Measurements from ENCODE around the gene KSR1.

KSR1 gene

DNA sequence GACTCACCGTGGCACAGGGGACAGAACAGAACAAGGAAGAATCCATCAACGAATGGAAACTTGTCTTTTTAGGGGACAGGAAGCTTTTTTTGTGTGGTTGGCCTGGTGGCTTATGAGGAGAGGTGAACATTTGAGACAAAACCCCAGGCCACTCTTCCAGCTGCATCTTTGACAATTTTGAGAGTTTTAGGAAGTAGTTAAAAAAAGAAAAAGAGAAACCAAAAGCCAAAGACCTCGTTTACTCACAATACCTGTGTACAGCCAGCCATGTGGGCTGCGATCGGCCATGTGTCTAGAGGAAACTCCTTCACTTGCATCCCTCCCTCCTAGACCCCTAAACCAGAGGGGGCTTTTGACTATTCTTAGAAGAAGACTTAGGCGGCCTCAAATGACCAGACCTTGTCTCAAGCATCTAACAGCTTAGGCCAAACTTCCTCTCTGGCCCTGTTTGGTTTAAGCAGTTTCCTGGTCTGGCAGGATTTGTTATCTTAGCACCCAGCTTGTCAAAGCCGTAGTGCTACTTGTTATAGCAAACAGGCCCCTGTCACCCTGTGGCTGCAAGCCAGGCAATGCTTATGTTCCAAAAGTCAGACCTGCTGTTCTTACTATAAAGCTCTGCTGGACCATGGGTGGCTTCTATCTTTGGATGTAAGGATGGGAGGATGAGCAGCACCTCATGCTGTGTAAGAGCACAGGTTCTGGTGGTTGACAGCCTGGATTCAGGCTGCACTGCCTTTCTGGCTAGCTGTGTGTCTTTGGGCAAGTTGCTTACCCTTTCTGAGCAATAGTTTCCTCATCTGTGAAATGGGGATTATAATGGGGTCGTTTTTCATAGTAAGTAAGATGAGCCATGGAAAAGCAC, 17.7 kb downstream of the KSR1 start:
- peak; percentile 34 to 72 for DNase-seq (ENCODE audit: low read depth in 1 of 2, low spot score in 1 of 2)
- no peak for TF ChIP-seq JUND (IDR thresholded peaks at IDR 0.05; ENCODE audit: low read depth)
- in situ Hi-C loops (cut with HindIII; ENCODE audit: low pct_unique_long_range_greater_than_20kb, low sequenced_read_pairs): no loop called here

GRCh38 chr17:27475070-27475673, 18.9 kb downstream of the KSR1 start:
- in situ Hi-C loops (cut with HindIII; ENCODE audit: low pct_unique_long_range_greater_than_20kb, low sequenced_read_pairs): no loop called here
- DNase-seq (ENCODE audit: low read depth in 1 of 2, low spot score in 1 of 2): no peak
- TF ChIP-seq JUND (IDR thresholded peaks at IDR 0.05; ENCODE audit: low read depth): no peak

DNA sequence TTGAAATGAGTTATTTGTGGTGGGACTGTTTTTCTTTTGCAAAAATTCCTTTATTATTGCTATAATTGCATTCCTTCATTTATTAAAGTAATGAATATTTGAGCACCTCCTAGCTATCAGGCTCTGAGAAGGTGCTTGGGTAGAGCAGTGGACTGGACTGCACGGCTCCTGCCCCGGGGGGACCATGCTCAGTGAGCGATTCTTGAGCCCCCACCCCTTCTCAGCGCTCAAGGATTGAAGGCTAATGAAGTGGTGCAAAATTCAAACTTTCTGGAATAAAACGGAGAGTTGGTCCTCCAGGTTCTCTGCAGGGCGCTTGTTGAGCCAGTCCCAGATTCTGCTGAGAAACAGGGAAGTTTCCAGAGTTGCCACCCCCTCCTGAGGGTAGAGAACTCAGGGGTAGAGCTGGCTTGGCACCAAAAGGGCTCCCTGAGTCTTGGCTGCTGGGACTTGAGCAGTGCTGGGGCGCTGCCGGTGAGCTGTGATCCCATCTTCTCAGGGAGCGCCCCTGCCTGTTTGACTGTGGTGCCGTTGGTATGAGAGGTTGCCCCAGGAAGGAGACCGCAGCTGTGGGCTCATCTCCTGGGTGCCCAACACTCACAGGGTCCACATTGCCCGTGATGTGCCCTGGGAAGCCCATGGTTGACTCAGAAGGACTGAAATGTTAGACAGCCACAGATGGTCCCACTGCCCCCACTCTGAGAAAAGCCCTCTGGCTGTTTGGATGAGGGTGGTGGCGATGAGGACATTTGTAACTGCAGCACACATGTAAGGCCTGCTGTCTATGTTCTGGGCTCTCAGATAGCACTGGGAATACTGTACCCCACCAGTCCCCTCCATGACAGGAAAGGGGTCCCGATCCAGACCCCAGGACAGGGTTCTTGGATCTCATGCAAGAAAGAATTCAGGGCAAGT, 20.0 kb downstream of the KSR1 start:
- TF ChIP-seq JUND (IDR thresholded peaks at IDR 0.05; ENCODE audit: low read depth): no peak
- in situ Hi-C loops (cut with HindIII; ENCODE audit: low pct_unique_long_range_greater_than_20kb, low sequenced_read_pairs): no loop called here
- no peak for DNase-seq (ENCODE audit: low read depth in 1 of 2, low spot score in 1 of 2)

GRCh38 chr17:27477050-27477888, 21.0 kb downstream of the KSR1 start:
- no peak for DNase-seq (ENCODE audit: low read depth in 1 of 2, low spot score in 1 of 2)
- in situ Hi-C loops (cut with HindIII; ENCODE audit: low pct_unique_long_range_greater_than_20kb, low sequenced_read_pairs): no loop called here
- TF ChIP-seq JUND (IDR thresholded peaks at IDR 0.05; ENCODE audit: low read depth): no peak

GRCh38 chr17:27477971-27478684, 21.9 kb downstream of the KSR1 start:
- no peak for DNase-seq (ENCODE audit: low read depth in 1 of 2, low spot score in 1 of 2)
- in situ Hi-C loops (cut with HindIII; ENCODE audit: low pct_unique_long_range_greater_than_20kb, low sequenced_read_pairs): no loop called here
- TF ChIP-seq JUND (IDR thresholded peaks at IDR 0.05; ENCODE audit: low read depth): no peak

GRCh38 chr17:27478901-27479538, 22.8 kb downstream of the KSR1 start:
- peak in 1 of 2 experiments; percentile 37 for DNase-seq (ENCODE audit: low read depth in 1 of 2, low spot score in 1 of 2)
- no peak for TF ChIP-seq JUND (IDR thresholded peaks at IDR 0.05; ENCODE audit: low read depth)
- in situ Hi-C loops (cut with HindIII; ENCODE audit: low pct_unique_long_range_greater_than_20kb, low sequenced_read_pairs): no loop called here

- DNase-seq (ENCODE audit: low read depth in 1 of 2, low spot score in 1 of 2): no peak
- no peak for TF ChIP-seq JUND (IDR thresholded peaks at IDR 0.05; ENCODE audit: low read depth)
- in situ Hi-C loops (cut with HindIII; ENCODE audit: low pct_unique_long_range_greater_than_20kb, low sequenced_read_pairs): no loop called here
Observed at GRCh38 chr17:27479838-27480237, 23.6 kb downstream of the KSR1 start.

DNA sequence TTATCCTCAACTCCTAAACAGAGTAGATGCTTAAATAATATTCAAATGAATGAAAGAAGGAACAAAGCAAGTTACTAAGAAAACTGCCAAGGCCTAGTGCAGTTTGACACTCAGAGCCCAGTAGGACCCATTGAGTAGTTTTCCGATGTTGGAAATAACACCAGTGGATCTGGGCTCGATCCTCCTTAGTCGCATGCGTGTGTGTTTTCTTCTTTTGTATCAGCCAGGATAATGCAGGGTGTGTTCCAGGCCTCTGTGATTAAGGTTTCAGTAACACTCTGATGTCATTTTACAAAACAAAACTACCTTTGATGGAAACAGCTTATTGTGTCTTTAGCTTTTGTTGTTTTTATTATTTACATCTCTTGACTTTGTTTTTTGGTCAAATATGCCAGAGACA, 24.5 kb downstream of the KSR1 start:
- in situ Hi-C loops (cut with HindIII; ENCODE audit: low pct_unique_long_range_greater_than_20kb, low sequenced_read_pairs): no loop called here
- DNase-seq (ENCODE audit: low read depth in 1 of 2, low spot score in 1 of 2): no peak
- TF ChIP-seq JUND (IDR thresholded peaks at IDR 0.05; ENCODE audit: low read depth): no peak

DNA sequence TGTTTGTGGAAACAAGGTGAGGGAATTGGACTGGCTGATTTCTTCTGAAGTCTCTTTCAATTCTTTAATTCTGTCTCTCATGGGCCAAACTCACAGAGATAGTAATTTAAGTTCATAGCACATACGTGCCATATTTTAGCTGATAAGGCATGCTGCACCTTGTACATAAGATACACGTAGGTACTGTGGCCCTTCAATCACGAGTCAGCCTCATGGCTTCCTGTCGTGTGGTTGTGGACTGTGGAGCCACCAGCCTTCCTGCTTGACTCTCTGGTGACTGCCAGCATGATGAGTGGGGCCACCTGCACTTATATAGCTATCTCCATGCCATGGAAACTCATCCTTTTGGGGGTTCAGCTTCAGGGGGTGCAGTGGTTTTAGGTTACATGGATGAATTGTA, 25.1 kb downstream of the KSR1 start:
- DNase-seq (ENCODE audit: low read depth in 1 of 2, low spot score in 1 of 2): no peak
- TF ChIP-seq JUND (IDR thresholded peaks at IDR 0.05; ENCODE audit: low read depth): no peak
- in situ Hi-C loops (cut with HindIII; ENCODE audit: low pct_unique_long_range_greater_than_20kb, low sequenced_read_pairs): no loop called here

- no peak for DNase-seq (ENCODE audit: low read depth in 1 of 2, low spot score in 1 of 2)
- in situ Hi-C loops (cut with HindIII; ENCODE audit: low pct_unique_long_range_greater_than_20kb, low sequenced_read_pairs): no loop called here
- TF ChIP-seq JUND (IDR thresholded peaks at IDR 0.05; ENCODE audit: low read depth): no peak
Observed at GRCh38 chr17:27485125-27485524, 28.9 kb downstream of the KSR1 start.

All from T47D (cell line).